Measurements from ENCODE around the gene DTX3L. TPM values are rescaled to one million over a fixed set of nuclear protein-coding genes. Genes with fewer than 3 reads are reported as not detected.

The DTX3L gene
- total RNA-seq, 4 donors from 2014 or later: 21.6 to 33.5 (median 21.8) TPM

- H3K27ac ChIP-seq (replicated peaks in 1 of 4): no peak overlapping the region
- 99% methylated on average over 2 of the region's 2 CpGs for WGBS
- intact Hi-C loops (cut with DNase I): no loop called here
- no peak for DNase-seq (ENCODE audit: extremely low spot score)
- H3K36me3 ChIP-seq: no peaks in the 10 kb centered on the region
- H3K4me1 ChIP-seq: no peaks in the 10 kb centered on the region
- H3K4me3 ChIP-seq: no peak overlapping the region
- no peak for TF ChIP-seq POLR2A (IDR thresholded peaks at IDR 0.05; ENCODE audit: low read depth)
- TF ChIP-seq EP300 (IDR thresholded peaks at IDR 0.05): no peak
- TF ChIP-seq POLR2AphosphoS5 (IDR thresholded peaks at IDR 0.05): no peak
- TF ChIP-seq CTCF (IDR thresholded peaks at IDR 0.05): no peak
- H3K27me3 ChIP-seq: no peaks in the 10 kb centered on the region
- no peaks in the 10 kb centered on the region for H3K9me3 ChIP-seq
Measured at GRCh38 chr3:122590610-122591009, 26.5 kb downstream of the DTX3L start.

DNA sequence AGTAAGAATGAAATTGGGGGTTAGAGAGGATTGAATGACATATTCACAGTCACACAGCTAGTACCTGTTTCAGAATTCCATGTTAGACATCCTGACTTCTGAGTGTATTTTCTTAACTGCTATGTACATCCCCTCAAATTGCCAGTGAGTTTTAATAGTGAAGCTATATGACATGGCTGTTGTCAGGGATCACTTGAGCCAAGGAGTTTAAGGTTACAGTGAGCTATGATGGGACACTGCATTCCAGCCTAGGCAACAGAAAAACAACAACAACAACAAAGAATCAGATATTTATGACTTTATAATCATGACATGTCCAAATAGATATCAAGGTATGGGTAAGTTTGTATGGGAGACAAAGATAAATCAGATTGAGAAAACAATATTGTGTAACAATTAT, 29.9 kb downstream of the DTX3L start:
- intact Hi-C loops (cut with DNase I): no loop called here
- no peak for DNase-seq (ENCODE audit: extremely low spot score)
- H3K9me3 ChIP-seq: no peaks in the 10 kb centered on the region
- TF ChIP-seq POLR2A (IDR thresholded peaks at IDR 0.05; ENCODE audit: low read depth) (no peak), CTCF (IDR thresholded peaks at IDR 0.05) (no peak), EP300 (IDR thresholded peaks at IDR 0.05) (no peak), POLR2AphosphoS5 (IDR thresholded peaks at IDR 0.05) (no peak)
- no peaks in the 10 kb centered on the region for H3K36me3 ChIP-seq
- H3K4me3 ChIP-seq: no peak overlapping the region
- no peaks in the 10 kb centered on the region for H3K27me3 ChIP-seq
- no peak overlapping the region for H3K27ac ChIP-seq (replicated peaks in 1 of 4)
- H3K4me1 ChIP-seq: no peaks in the 10 kb centered on the region

DNA sequence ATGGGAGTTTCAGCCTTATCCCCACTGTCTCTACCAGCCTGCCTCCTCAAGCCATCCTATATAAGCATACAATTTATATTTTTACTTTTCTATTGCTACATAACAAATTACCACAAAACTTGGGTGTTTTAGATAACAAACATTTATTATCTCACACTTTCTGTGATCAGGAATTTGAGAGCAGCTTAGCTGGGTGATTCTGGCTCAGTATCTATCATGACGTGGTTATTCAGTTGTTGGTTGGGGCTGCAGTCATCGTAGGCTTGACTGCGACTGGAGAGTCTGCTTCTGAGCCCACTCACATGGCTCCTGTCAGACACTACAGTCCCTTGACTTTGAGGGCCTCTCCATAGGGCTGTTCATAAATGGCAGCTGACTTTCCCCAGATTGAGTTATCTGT, 34.0 kb downstream of the DTX3L start:
- intact Hi-C loops (cut with DNase I): no loop called here
- TF ChIP-seq POLR2A (IDR thresholded peaks at IDR 0.05; ENCODE audit: low read depth): no peak
- WGBS: 87% methylated on average over 3 of the region's 3 CpGs
- DNase-seq (ENCODE audit: extremely low spot score): no peak
- no peaks in the 10 kb centered on the region for H3K9me3 ChIP-seq
- no peaks in the 10 kb centered on the region for H3K27me3 ChIP-seq
- no peak overlapping the region for H3K4me3 ChIP-seq
- no peaks in the 10 kb centered on the region for H3K4me1 ChIP-seq
- H3K27ac ChIP-seq (replicated peaks in 1 of 4): no peak overlapping the region
- no peaks in the 10 kb centered on the region for H3K36me3 ChIP-seq

GRCh38 chr3:122598556-122598955, 34.4 kb downstream of the DTX3L start:
- intact Hi-C loops (cut with DNase I): no loop called here
- DNase-seq (ENCODE audit: extremely low spot score): no peak
- WGBS: 70% methylated on average over 4 of the region's 4 CpGs
- Histone ChIP-seq H3K4me1 (no peaks in the 10 kb centered on the region), H3K9me3 (no peaks in the 10 kb centered on the region), H3K4me3 (no peak overlapping the region), H3K27ac (replicated peaks in 1 of 4) (no peak overlapping the region), H3K36me3 (no peaks in the 10 kb centered on the region), H3K27me3 (no peaks in the 10 kb centered on the region)
- TF ChIP-seq POLR2AphosphoS5 (IDR thresholded peaks at IDR 0.05): no peak
- no peak for TF ChIP-seq EP300 (IDR thresholded peaks at IDR 0.05)
- TF ChIP-seq POLR2A (IDR thresholded peaks at IDR 0.05; ENCODE audit: low read depth): no peak
- no peak for TF ChIP-seq CTCF (IDR thresholded peaks at IDR 0.05)

DNA sequence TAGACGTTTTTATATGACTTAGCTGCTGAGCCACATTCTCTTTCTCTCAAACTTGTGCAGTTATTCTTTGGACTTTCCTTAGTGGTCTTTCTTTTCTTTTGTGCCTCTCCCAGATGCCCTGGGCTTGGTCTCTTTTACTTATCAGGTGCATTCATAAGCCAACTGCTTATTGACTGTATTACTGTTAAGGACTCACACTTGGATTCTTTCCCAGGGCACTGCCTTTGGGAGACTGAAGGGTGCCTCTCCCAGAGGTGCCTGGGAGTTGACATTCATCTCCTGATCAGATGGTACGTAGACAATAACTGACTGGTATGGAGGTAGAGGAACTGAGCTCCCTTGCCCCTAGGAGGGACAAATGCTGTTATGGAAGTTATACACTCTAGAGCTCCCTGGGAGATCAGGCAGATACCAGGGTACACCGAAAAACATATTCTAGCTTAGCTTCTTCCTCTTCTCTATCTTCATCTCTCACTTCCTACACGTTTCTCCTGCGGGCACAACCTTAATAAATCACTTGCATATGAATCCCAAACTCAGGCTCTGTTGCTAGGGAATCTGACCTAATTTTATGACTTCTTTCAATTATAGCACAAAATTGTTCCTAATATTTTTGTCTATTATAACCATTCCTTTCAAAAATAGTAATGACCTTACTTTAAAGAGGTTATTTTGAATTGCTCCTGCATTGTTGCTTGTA, 38.0 kb downstream of the DTX3L start:
- TF ChIP-seq POLR2AphosphoS5 (IDR thresholded peaks at IDR 0.05) (no peak), POLR2A (IDR thresholded peaks at IDR 0.05; ENCODE audit: low read depth) (no peak), EP300 (IDR thresholded peaks at IDR 0.05) (no peak), CTCF (IDR thresholded peaks at IDR 0.05) (no peak)
- Histone ChIP-seq H3K9me3 (no peaks in the 10 kb centered on the region), H3K27me3 (no peaks in the 10 kb centered on the region), H3K36me3 (no peaks in the 10 kb centered on the region), H3K4me3 (no peak overlapping the region), H3K4me1 (no peaks in the 10 kb centered on the region), H3K27ac (replicated peaks in 1 of 4) (no peak overlapping the region)
- no peak for DNase-seq (ENCODE audit: extremely low spot score)
- 72% methylated on average over 5 of the region's 5 CpGs for WGBS
- intact Hi-C loops (cut with DNase I): no loop called here

Measured in esophagus muscularis mucosa (tissue), 4 donors.